Embryonic facial prominence (tissue), 1 donor: ENCODE measurements around the gene SIRT6.
"Not testable (repeated sequence)": the region's sequence is repeated elsewhere in the genome, so short reads cannot be mapped to it uniquely, and the experiment has no call there.

Source experiments
- DNase-seq: peaks from one replicate; pipeline ENCODE4 v3.0.0-alpha.2; 2016; ENCODE audit errors: extremely low spot score

Gene SIRT6

GRCh38 chr19:4199699-4200293, 17.4 kb upstream of the SIRT6 start:
- DNase-seq: no peak

DNA sequence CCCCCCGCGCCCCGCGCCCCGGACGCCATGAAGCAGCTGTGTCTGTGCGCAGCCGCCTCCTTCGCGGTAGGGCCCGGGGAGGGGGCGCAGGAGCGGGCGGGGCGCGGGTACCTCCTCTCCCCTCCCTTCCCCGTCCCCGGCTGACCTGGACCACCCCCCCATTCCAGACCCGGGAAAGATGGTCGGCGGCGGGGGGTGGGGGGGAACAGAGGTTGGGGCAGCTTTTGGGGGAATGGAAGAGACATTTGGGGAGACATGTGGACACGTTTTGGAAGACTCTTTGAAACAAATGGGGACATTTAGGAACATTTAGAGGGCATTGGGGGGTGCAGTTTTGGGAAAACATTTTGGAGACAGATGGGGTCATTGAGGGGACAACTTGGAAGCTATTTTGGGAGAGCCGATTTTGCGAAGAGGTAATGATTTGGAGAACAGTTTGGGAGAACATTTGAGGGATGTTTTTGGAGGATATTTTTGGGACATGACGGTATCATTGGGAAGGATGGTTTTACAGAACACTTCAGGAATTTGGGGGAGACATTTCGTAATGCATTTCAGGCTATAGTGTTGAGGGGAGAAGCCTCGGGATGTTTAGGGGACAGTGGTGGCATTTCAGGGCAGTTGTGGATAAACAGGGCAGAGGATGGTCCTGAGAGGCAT, 16.2 kb upstream of the SIRT6 start:
- DNase-seq: no peak

- no peak for DNase-seq
These were observed 15.5 kb upstream of the SIRT6 start for GRCh38 chr19:4197625-4198466.

- no peak for DNase-seq
These were observed 14.9 kb upstream of the SIRT6 start for GRCh38 chr19:4197228-4197624.

- no peak for DNase-seq
These were observed 14.3 kb upstream of the SIRT6 start for GRCh38 chr19:4196587-4197148.

GRCh38 chr19:4196009-4196408, 13.6 kb upstream of the SIRT6 start:
- DNase-seq: no peak

DNA sequence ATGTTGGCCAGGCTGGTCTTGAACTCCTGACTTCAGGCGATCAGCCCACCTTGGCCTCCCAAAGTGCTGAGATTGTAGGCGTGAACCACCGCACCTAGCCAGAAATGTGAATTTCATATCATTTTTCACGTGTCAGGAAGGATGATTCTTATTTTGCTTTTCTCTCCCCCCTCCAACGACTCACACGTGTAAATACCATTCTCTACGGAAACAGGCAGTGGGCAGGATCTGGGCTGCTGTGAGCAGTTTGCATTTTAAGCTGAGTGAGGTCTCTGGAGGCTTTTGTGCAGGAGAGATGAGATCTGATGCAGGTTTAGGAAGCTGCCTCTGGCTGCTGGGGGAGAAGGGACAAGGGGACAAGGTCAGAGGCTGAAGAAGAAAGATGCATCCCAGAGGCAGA, 12.0 kb upstream of the SIRT6 start:
- no peak for DNase-seq

GRCh38 chr19:4192537-4192936, 10.2 kb upstream of the SIRT6 start:
- DNase-seq: not testable (repeated sequence)

- no peak for DNase-seq
These were observed 7.3 kb upstream of the SIRT6 start for GRCh38 chr19:4189641-4190040.

DNA sequence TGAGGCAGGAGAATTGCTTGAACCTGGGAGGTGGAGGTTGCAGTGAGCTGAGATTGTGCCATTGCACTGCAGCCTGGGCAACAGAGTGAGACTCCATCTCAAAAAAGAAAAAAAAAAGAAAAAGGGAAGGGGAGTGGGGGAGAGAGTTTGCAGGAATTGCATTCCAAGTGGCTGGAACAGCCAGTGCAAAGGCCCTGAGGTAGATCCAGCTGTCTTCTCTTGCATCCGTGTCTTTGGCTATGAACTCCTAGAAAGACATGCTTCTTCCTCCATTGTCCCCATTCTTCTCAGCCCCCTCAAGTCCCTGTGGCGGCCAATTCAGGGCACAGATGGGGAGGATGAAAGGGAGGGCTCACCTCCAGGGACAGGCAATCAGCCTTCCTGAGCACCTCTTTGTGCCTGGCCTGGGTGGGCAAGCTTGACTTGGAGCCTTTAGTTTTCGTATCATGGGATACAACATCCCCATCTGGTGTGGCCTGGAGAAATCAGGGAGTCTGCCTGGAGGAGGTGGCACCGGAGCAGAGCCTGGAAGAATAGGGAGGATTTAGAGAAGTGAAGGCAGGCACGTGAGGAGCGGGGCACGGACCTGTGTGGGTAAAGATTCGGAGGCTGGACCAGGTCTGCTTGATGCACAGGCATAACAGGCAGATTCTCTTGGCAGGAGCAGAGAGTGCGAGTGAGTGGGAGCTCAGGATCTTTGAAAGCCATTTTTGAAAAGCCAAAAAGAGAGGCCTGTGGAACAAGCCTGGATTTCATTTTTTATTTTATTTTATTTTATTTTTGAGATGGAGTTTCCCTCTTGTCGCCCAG, 5.2 kb upstream of the SIRT6 start:
- DNase-seq: no peak

GRCh38 chr19:4186087-4186993, 4.0 kb upstream of the SIRT6 start:
- no peak for DNase-seq

- DNase-seq: no peak
These were observed 3.2 kb upstream of the SIRT6 start for GRCh38 chr19:4185413-4186086.

- DNase-seq: no peak
These were observed 2.5 kb upstream of the SIRT6 start for GRCh38 chr19:4184718-4185352.

DNA sequence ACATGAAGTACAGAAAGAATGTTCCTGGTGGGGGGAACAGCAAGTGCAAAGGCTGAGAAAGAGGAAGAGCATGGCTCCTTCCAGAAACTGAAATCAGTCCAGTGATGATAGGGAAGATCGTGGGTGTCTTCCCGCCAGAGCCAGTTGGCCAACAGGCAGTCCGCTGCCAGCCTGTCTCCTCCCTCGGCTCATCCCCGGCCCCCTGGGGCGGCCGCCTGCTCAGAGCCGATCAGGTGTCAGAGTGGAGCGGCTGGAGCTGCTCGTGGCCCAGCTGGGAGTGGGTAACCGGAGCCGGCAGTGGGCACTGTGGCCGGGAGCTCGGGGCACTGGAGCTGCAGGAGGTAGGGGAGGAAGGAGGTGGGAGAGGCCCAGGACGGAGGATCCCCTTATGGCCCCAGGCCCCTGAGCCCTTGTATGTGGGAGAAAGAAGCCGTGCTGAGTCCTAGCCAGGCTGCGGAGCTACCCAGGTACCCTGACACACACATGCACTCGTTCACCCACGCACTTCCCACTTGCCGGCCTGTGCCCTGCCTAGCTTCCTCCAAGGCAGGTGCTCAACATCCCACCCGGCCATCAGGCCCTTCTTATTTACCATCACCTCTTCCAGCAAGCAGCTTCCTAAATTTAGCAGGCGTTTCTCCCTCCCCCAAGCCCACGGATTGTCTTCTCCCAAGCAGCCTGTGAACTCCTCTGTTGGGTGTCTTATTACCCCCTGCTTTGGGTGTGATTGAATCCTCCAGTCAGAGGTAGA, 1.8 kb upstream of the SIRT6 start:
- DNase-seq: no peak

DNA sequence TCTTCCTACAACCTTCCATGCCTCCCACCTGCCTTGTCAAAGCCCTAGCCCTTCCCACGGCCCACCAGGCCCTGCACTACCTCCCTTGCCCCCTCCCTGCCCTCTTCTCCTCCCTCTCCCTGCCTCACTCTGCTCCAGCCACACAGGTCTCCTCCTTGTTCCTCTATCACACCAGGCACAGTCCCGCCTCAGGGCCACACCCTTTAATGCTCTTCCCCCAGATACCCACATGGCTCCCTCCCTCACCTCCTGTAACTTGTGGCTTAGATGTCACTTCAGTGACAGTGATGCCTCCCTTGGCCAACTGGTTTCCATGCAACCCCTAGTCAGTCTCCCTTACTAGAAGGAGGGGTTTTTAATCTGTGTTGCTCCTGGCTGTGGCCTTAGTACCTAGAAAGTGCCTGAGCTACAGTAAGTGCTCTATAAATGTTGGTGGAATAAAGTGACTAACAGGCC, 1.3 kb downstream of the SIRT6 start:
- DNase-seq: no peak

GRCh38 chr19:4178990-4179389, 3.4 kb downstream of the SIRT6 start:
- DNase-seq: no peak

GRCh38 chr19:4177146-4177545, 5.2 kb downstream of the SIRT6 start:
- no peak for DNase-seq

GRCh38 chr19:4175669-4175931, 6.8 kb downstream of the SIRT6 start:
- no peak for DNase-seq
